Right atrium auricular region (tissue), 2 donors: ENCODE results near the gene DNAJA4. TPM values are rescaled to one million over a fixed set of nuclear protein-coding genes. Genes with fewer than 3 reads are reported as not detected.

Source experiments
- DNase-seq: peaks from one replicate; pipeline ENCODE4 v3.0.0-alpha.2; 2019; ENCODE audit warnings: low spot score
- H3K27ac ChIP-seq, 2 donors: fragments of 200-600 bp; sonication (generic); 1 replicate in 1 of 2; 2 replicates in 1 of 2; pipeline ENCODE4 v1.5.1; 2016 to 2019
- H3K27me3 ChIP-seq, 2 donors: fragments of 200-600 bp; sonication (generic); one replicate each; pipeline versions ENCODE4 v1.5.1 to v1.6.0; 2017 to 2019
- H3K36me3 ChIP-seq: fragments of 200-600 bp; sonication (generic); one replicate; pipeline ENCODE4 v1.5.1; 2016
- H3K4me1 ChIP-seq, 2 donors: fragments of 200-600 bp; sonication (generic); one replicate each; pipeline versions ENCODE4 v1.5.1 to v1.6.0; 2017 to 2019
- H3K4me3 ChIP-seq, 2 donors: fragments of 200-600 bp; sonication (generic); 1 replicate in 1 of 2; 2 replicates in 1 of 2; pipeline ENCODE4 v1.5.1; 2017 to 2019; ENCODE audit warnings: mild to moderate bottlenecking in 1 of 2, moderate library complexity in 1 of 2
- H3K9me3 ChIP-seq, 2 donors: fragments of 200-600 bp; sonication (generic); one replicate each; pipeline ENCODE4 v1.5.1; 2019
- CTCF ChIP-seq, 2 donors: fragments of 200-600 bp; sonication (generic); IDR thresholded peaks; one replicate each; pipeline ENCODE4 v1.5.1; 2019; ENCODE audit warnings: antibody characterized with exemption in 2 of 2
- total RNA-seq, 2 donors: library from RNA; depleted of rRNA; stranded (reverse); fragments of >200 nt; gene quantifications; one replicate each; pipeline ENCODE4 v1.1.0, GENCODE V29; 2016

Gene DNAJA4
- 10 to 100 TPM; 70.0 to 78.0 TPM for total RNA-seq

GRCh38 chr15:78264304-78265136 is at the start of gene DNAJA4:
DNAJA4 (plus strand) TSS chr15:78264562; CDS start chr15:78264764, 202 bp downstream.
- no peaks in the 10 kb centered on the region for H3K9me3 ChIP-seq

GRCh38 chr15:78216276-78217104 is 47.9 kb upstream of the DNAJA4 start:
- DNase-seq = peak; percentile 79
- H3K27ac ChIP-seq = peak overlapping the region; percentile 80 to 93

More at GRCh38 chr15:78264304-78265136, at the start of gene DNAJA4:
- no peaks in the 10 kb centered on the region for H3K27me3 ChIP-seq
- H3K4me1 ChIP-seq = peaks cover 0 to 21% of the 10 kb centered on the region in 2 donors
- TF ChIP-seq CTCF (IDR thresholded peaks at IDR 0.05) = peak in 1 of 2 donors; percentile 51
- peak; percentile 66 for DNase-seq
- no peaks in the 10 kb centered on the region for H3K36me3 ChIP-seq
- H3K27ac ChIP-seq = peak within 1 kb of the TSS; percentile 90 to 96
- H3K4me3 ChIP-seq = peak within 1 kb of the TSS; percentile 61 to 67

GRCh38 chr15:78220713-78221112 is 43.6 kb upstream of the DNAJA4 start:
- Histone ChIP-seq H3K4me1 (peaks cover 0 to 18% of the 10 kb centered on the region in 2 donors), H3K27me3 (no peaks in the 10 kb centered on the region), H3K27ac (peak overlapping the region; percentile 80 to 93), H3K36me3 (no peaks in the 10 kb centered on the region), H3K9me3 (peaks cover 0 to 11% of the 10 kb centered on the region in 2 donors), H3K4me3 (no peak overlapping the region)
- DNase-seq = no peak
- TF ChIP-seq CTCF (IDR thresholded peaks at IDR 0.05) = no peak

More at GRCh38 chr15:78216276-78217104, 47.9 kb upstream of the DNAJA4 start:
- Histone ChIP-seq H3K4me3 (no peak overlapping the region), H3K36me3 (no peaks in the 10 kb centered on the region), H3K4me1 (peaks cover 0 to 50% of the 10 kb centered on the region in 2 donors), H3K9me3 (no peaks in the 10 kb centered on the region), H3K27me3 (no peaks in the 10 kb centered on the region)
- TF ChIP-seq CTCF (IDR thresholded peaks at IDR 0.05) = no peak

- Histone ChIP-seq H3K9me3 (peaks cover 0 to 14% of the 10 kb centered on the region in 2 donors), H3K27me3 (no peaks in the 10 kb centered on the region), H3K4me1 (peaks cover 0 to 4% of the 10 kb centered on the region in 2 donors), H3K36me3 (no peaks in the 10 kb centered on the region), H3K4me3 (no peak overlapping the region), H3K27ac (peak overlapping the region; percentile 80 to 93)
- no peak for TF ChIP-seq CTCF (IDR thresholded peaks at IDR 0.05)
- no peak for DNase-seq
Observed at GRCh38 chr15:78222745-78223395, 41.5 kb upstream of the DNAJA4 start.

GRCh38 chr15:78223396-78224022 is 40.9 kb upstream of the DNAJA4 start:
- Histone ChIP-seq H3K27me3 (no peaks in the 10 kb centered on the region), H3K9me3 (peaks cover 0 to 14% of the 10 kb centered on the region in 2 donors), H3K27ac (peak overlapping the region; percentile 80 to 93), H3K4me1 (peaks cover 0 to 4% of the 10 kb centered on the region in 2 donors), H3K4me3 (no peak overlapping the region), H3K36me3 (no peaks in the 10 kb centered on the region)
- TF ChIP-seq CTCF (IDR thresholded peaks at IDR 0.05) = no peak
- no peak for DNase-seq
